GM19035 (cell line): ENCODE data around the gene PLEKHG5.
"Not testable (repeated sequence)": the region's sequence is repeated elsewhere in the genome, so short reads cannot be mapped to it uniquely, and the experiment has no call there.

Experiments
- ATAC-seq: cut with Tn5 transposase; IDR thresholded peaks from one replicate; pipeline ENCODE4 v1.9.1; 2021; ENCODE audit not compliant: unreplicated experiment

The PLEKHG5 gene

GRCh38 chr1:6465461-6466005 lies 25.9 kb downstream of the PLEKHG5 start:
- no peak for ATAC-seq

GRCh38 chr1:6464915-6465314 lies 26.6 kb downstream of the PLEKHG5 start:
- ATAC-seq = no peak

GRCh38 chr1:6464514-6464836 lies 27.0 kb downstream of the PLEKHG5 start:
- ATAC-seq = no peak

GRCh38 chr1:6463120-6463412 lies 28.4 kb downstream of the PLEKHG5 start:
- ATAC-seq = no peak

GRCh38 chr1:6462412-6463119 lies 28.9 kb downstream of the PLEKHG5 start:
- no peak for ATAC-seq

- no peak for ATAC-seq
These were observed 29.7 kb downstream of the PLEKHG5 start for GRCh38 chr1:6461538-6462411.

GRCh38 chr1:6461051-6461530 lies 30.4 kb downstream of the PLEKHG5 start:
- ATAC-seq = no peak

- no peak for ATAC-seq
These were observed 31.0 kb downstream of the PLEKHG5 start for GRCh38 chr1:6460301-6461050.

GRCh38 chr1:6459850-6460265 lies 31.6 kb downstream of the PLEKHG5 start:
- ATAC-seq = no peak

- ATAC-seq = no peak
These were observed 34.5 kb downstream of the PLEKHG5 start for GRCh38 chr1:6456800-6457466.

GRCh38 chr1:6455752-6456520 lies 35.5 kb downstream of the PLEKHG5 start:
- ATAC-seq = not testable (repeated sequence)

- no peak for ATAC-seq
These were observed 36.4 kb downstream of the PLEKHG5 start for GRCh38 chr1:6454856-6455751.

GRCh38 chr1:6453895-6454855 lies 37.3 kb downstream of the PLEKHG5 start:
- ATAC-seq = not testable (repeated sequence)

GRCh38 chr1:6450943-6451373 lies 40.5 kb downstream of the PLEKHG5 start:
- no peak for ATAC-seq

- not testable (repeated sequence) for ATAC-seq
These were observed 41.0 kb downstream of the PLEKHG5 start for GRCh38 chr1:6450486-6450885.

GRCh38 chr1:6450005-6450450 lies 41.4 kb downstream of the PLEKHG5 start:
- no peak for ATAC-seq

GRCh38 chr1:6448749-6449631 lies 42.5 kb downstream of the PLEKHG5 start:
- ATAC-seq = no peak
